Stimulated activated CD8-positive, alpha-beta memory T cell treated with anti-CD3 and anti-CD28 coated beads, Interleukin-12 subunit alpha, Interleukin-12 subunit beta, amount 100 ng/mL, for 24 hours (primary cell): ENCODE measurements around the gene SCAANT1.

Experiments used
- DNase-seq: peaks from one replicate; pipeline ENCODE4 v3.0.0-alpha.2; 2020; ENCODE audit errors: extremely low read depth

SCAANT1 gene

DNA sequence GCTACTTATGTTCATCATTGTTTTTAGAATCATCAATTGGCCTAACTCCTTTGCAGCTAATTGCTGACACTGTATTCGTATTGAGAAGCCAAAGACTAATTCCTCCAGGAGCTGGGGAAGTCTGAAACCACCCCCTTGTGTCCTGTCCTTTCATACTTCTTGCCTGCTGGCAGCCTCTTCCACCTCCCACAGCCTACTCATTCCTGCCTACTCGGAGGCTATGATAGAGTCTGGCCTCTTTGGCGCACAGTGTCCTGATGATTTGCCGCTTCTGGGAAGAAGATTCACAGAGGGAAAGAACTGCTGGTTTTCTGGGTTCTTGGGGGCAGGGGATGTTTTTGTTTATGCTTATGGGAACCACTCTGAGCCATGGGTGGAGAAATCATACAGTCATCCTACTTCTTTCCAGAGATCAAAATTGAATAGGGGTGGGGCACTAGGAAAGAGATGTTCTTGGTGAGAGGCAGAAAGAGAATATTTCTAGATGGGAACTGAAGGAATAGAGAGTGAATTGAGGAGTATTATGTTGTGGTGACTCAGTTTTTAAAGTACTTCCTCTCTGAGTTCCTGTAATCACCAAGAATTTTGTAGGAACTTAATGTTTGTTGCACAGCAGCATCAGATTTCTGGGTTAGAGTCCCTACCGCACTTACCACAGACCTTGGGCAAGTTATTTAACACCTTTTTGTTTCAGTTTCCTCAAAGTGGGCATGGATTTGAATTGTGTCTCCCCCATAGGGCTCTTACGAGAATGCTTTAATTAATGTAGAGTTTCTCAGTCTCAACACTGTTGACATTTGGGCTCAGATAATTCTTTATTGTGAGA is 22.1 kb upstream of the SCAANT1 start:
- DNase-seq = no peak

DNA sequence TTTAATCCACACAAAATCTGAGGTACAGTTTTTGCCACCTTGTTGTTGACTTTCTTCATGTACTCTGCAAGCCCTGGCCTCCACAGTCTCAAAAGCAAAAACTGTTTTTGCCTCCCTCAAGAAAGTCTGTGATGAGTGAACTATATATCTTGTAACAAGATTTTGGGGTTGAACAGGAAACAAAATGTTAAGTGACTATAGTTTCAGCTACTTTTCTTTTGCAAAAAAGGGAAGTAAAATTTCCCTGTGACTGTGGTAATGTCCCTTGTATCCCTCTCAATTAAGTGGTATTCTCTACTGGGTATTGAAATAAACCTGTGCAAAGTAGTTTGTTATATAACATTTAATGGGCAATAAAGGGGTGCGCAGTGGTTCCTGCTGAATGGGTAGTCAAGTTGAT is 21.3 kb upstream of the SCAANT1 start:
- DNase-seq = no peak

DNA sequence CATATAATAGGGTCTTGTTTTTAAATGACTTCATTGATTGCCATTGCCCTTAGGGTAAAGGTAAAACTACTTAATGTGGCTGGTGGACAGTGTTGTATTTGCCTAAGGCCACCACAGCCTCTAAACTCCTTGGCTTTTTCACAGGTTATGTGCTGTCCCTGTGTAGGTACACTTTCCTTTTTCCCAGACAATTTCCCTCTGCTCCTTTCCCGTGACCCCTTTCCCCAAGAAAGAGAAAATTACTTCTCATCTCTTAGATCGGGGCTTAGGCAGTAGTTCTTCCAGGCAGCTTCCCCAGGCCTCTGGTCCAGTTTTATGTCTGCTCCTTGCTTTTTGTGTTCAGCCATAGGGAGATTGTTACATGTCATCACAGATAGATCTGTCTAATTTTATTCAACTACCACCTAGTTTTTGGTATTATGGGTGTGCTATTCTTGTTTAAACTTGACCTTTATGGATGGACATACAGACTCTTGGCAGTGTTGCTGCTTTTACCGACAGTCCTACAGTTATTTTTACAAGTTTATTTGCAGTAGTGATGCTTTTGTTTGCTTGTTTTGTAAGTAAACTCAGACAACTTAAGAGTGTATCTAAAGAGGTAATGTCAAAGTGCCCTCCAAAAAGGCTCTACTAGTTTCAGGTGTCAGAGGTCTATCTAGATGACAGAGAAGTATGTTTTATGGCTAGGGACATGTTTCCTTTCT is 20.5 kb upstream of the SCAANT1 start:
- no peak for DNase-seq

DNA sequence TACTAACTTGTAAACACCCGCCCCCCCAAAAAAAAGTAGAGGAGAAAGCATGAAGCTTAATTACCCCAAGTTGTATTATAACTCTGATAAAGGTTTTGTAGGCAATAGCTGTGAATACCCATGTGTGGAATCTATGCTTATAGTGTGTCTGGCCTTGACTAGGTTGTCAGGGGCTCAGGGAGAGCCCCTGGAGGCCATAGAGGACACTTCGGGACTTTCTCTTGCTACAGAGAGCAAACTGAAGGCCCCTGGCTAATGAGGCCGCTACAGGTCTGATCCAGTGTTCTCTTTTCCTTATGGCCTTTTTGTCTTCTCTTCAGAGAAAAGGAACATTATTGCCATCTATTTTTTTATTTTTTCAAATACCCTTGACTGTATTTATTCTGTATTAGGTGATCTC is 19.1 kb upstream of the SCAANT1 start:
- DNase-seq = no peak

DNA sequence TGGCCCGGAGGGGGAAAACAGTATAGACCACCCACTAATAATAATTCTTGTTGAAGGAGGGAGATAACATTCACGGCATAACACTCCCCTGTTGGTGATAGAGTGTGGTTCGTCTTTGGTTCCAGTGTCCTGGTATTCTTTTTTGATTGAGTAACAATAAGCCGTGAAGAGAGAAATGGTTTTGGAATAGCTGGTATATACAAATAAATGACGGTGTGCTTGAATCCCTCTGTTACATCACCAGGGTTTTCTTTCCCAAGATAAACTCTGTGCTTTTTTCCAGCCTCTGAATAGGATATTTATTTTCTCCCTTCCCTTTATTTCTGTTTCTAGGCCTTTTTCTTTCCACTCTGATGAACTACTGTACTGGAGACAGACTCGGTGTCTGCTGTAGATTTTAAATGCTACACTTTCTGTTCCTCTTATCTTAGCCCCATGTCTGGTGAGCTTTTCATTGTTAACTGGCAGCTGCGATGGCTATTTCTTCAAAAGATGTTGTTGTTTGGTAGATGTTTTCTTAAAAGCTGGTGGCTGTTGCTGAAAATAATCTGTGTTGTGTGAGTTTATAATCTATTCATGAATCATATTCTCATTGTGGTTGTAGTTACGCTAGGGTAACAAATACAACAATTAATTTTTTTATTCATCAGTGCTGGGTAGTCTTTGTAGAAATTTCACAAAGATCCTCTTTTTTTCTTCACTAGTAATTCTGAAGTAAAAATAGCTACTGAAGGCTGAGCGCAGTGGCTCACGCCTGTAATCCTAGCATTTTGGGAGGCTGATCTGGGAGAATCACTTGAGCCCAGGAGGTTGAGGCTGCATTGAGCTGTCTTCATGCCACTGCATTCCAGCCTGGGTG is 15.5 kb upstream of the SCAANT1 start:
- DNase-seq = no peak

DNA sequence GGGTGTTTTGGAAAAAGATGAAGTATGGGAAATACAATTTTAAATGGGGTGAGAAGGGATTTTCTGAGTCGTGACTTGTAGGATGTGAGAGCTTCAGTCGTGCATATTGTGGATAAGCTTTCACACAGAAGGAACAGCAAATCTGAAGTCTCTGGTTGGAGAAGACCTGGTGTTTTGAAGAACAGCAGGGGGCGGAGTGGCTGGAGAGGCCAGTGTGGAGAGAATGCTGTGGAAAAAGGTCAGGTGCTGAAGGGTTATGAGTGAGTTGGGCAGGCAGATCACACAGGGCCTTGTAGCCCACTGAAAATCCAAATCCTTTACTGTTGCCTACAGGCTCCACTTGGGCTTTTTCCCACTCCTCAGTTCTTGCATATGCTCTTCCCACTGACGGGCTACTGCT is 14.1 kb upstream of the SCAANT1 start:
- DNase-seq = no peak

DNA sequence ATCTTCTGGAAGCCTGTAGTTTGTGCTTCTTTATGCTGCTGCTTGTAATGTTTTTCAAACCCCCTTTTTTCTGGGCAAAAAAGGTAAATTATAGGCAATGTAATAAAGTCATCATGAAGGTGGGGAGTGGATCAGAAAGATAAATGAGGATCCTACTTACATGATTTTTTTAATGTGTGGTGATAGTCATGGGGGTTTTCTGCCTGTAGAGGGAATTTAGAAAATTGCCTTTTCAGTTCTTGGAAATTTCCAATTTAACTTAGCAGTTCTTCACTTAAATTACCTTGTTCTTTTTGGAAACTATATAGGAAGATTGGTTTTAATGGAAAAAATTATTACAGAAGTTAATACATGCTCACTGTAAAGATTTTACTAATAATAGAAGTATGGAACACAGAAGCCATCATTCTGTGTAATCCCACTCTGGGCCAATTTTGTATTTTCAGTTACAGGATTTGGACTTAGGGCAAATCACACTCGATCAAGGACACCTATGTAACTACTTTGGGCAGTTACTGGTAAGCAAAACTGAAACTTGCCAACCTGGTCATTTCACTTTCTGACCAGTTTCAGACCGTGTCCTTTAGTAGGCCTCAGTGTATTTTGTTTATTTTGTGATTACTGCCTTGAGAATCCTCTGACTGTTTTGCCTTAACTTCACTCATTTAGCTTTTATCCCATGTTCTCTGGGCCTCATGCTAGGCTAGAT is 10.5 kb upstream of the SCAANT1 start:
- DNase-seq = no peak

DNA sequence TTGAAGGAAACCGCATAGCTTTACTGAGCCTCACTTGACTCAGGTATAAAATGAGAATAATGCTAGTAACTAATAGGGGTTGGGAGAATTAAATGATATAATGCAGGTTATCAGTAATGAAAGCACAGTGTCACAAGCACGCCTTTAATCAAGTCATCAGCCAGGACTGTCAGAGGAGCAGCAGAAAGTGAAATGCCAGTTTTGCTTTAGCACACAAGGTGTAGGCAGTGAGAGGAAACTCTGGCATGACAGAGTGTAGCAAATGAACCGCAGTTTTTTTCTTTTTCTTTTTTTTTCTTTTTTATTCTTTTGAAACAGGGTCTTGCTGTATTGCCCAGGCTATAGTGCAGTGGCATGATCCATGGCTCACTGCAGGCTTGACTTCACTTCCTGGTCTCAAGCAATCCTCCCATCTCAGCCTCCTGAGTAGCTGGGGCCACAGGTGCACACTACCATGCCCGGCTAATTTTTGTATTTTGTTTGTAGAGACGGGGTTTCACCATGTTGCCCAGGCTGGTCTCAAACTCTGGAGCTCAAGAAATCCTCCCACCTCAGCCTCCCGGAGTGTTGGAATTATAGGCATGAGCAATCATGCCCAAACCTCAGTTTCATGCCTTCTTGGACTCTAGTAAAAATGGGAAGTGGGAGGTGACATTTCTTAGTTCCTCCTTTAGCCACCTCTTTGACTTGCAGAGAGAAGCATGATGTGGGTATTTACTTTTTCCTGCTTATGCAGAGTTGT is 9.7 kb upstream of the SCAANT1 start:
- DNase-seq = no peak

DNA sequence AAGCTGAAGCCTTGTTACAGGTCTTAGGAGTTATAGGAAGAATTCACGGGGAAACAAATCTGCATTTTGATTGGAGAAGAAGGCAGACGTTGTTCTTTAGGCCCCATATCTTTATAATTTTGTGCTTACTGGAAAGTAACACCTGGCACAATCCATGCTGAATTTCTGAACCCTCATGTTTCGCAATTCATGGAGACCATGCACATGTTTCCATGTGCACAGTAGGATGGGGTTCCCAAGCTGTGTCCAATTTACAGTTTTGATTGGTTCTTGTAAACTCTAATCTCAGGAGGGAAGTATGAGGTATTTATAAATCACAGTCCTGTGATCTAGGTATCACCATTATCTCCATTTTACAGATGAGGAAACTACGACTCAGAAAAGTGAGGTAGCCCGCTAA is 7.8 kb upstream of the SCAANT1 start:
- DNase-seq = no peak

DNA sequence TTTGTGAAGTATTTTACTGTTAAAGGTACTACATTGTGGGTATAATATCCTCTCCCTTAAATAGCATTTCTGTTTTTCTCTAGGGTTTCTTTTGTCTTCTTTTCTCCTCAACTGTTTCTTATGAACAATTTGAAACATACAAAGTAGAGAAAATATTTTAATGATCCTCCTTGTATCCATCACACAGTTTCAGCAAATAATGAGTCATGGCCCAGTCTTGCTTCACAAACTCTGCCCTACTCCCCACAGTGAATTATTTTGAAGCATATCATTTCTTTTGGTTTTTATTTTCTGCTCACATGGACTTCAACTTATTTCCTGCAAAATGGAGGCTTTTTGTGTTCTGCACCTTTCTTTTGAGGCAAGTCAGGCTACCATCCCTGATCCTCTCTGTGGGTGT is 6.1 kb upstream of the SCAANT1 start:
- DNase-seq = no peak

DNA sequence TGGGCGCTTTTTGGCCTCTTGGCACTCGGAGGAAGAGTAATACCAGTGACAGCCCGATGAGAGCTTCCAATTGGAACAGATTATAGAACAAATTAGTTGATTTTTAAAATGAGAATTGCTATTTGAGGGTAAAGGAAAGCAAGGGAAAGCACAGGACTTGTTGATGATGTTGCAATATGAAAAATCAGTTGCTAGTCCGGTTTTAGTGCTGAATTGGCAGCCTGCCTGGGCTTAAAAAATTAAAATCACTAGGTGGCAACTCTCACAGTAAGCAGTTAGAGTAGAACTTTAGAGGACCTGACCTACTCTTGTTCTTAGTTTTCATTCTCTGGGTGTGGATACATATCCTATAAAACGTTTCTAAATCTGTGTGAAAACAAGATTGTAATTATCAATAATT is 2.1 kb upstream of the SCAANT1 start:
- no peak for DNase-seq

DNA sequence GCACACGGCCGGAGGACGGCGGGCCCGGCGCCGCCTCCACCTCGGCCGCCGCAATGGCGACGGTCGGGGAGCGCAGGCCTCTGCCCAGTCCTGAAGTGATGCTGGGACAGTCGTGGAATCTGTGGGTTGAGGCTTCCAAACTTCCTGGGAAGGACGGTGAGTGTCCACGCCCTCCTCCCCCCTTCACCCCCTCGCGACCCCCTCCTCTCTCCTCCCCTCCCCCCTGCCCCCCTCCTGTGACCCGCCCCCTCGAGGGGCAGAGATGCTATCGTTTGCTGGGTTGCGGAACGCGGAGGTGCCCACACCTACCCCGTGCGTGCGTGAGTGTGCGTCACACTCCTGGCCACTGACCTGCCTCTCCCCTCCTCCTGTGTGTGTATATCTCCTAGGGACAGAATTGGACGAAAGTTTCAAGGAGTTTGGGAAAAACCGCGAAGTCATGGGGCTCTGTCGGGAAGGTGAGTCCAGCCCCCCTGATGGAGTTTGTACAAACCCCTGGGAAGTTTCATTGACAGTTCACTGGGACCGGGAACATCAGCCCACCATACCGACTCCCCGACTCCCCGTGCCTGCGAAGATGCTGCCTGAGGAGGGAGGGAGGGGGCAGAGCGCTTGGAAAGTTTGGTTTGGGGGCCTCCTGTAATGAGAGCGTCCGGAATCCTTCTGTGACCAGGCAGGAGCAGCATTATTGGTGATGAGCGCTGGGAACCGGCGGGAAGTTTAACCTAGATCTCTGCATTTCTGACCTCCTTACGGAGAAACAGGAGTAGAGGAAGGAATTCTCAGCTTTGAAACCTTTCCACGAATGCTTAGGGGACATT is 795 bp upstream of the SCAANT1 start:
- DNase-seq = peak; percentile 9

DNA sequence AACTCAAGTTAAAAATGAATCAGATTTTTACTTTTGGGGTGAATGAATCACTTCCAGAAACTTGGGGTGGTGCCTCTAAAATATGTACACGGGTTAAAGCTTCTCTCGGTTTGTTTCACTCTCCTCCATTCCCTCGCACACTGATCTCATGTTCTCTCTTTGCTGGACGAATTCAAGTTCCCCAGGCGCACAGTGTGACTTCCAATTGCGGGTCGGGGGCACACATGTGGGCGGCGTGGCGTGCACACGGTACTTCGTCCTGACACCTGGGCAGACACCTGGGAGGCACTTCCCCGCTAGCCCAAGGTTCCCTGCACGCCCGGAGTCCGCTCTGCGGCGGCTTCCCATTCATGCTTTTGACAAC is 692 bp downstream of the SCAANT1 start:
- no peak for DNase-seq

DNA sequence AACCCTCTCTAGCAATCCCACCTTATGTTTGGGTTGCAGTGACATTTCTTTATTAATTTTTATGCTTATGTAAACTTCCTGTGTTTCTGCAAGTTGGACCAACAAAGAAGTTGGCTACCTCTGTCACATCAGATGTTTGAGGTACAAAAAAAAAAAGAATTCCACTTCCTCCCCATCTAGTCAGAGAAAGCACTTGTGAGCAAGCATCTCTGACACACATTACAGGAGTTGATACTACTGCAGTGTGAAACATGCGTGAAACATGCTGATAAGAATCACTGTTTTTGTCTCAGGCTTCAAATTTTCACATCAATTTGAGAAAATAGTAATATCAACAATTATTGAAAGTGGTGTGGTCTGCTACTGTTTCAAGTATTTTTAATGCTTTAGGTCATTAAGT is 1.3 kb downstream of the SCAANT1 start:
- DNase-seq = no peak

DNA sequence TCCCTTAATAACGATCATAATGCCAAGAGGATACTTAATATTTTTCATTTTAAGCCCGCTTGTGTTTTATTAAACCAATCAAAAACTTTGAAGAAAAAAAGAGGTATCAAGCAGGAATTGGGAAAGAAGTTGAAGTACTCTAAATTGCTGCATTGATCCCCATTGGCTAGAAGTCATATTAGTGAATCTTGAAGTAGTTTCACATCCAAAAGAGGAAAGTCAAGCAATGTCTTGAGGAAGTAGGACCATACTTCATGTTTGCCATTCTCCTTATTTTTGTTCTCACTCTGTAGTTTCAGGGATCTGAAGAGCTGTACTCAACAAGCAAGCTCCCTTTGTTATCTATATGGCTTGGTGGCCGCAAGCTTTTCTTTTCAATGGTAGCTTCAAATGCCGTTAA is 2.2 kb downstream of the SCAANT1 start:
- no peak for DNase-seq

DNA sequence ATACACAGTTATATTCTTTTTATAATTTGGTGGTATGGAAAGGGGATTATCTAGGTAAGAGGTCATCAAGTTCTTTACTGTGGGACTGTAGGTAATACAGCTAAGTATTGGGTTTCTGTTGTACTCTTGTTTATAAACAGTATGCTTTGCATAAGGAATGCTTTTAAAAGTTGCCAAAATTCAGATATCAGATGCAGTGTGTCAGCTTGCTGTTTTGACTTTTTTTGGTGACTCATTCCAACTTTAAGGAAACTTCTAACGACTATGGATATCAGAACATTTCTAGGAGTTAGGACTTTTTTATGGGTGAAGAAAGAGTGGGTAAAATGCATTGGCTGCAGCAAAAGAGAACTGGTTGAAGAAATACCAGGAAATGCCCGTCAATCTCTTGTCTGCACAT is 2.8 kb downstream of the SCAANT1 start:
- no peak for DNase-seq

DNA sequence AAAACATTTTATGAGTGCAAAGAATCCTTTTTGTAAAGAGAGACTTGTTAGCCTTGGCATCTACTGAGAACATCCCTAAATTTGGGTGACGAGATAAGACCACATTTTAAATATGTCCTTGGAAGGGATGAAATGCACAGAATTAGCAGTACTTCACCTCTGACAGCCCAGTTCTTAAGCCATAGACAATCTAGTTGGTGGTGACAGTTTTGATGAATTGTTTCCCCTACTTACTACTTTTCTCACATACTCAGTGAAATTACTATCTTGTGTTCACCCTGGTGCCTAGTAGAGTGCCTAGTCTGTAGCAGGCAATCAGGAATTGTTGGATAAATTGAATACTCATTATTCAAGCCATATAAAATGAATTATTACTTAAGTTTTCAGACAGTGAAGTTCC is 3.4 kb downstream of the SCAANT1 start:
- no peak for DNase-seq

DNA sequence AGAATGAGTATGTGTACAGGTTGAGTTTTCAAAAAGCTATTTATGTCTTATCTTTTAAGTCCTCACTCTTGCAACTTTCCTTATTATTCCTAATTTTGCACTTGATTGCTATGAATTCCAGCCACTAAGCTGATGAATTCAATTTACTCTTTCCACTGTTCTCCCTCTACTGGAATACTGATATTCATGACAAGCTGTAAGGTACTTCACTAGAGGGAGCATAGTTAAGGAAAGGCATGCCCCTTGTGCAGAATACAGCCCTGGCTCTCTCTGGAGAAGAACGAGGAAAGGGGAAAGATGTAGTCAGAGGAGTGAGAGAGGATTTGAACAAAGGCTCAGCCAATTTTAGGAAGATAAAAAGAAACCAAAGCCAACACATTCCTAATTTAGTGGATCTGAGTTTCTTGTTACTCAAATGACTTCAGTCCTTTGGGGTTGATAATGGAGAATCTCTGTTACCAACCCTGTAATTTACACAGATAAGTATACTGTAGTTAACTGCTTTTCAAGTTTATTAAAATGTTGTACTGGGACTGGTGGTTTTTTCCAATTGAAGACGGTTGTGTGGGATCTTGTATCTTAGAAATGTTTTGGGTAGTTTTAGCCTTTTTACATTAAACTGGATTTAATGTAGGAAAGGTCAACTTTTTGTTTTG is 4.0 kb downstream of the SCAANT1 start:
- no peak for DNase-seq

DNA sequence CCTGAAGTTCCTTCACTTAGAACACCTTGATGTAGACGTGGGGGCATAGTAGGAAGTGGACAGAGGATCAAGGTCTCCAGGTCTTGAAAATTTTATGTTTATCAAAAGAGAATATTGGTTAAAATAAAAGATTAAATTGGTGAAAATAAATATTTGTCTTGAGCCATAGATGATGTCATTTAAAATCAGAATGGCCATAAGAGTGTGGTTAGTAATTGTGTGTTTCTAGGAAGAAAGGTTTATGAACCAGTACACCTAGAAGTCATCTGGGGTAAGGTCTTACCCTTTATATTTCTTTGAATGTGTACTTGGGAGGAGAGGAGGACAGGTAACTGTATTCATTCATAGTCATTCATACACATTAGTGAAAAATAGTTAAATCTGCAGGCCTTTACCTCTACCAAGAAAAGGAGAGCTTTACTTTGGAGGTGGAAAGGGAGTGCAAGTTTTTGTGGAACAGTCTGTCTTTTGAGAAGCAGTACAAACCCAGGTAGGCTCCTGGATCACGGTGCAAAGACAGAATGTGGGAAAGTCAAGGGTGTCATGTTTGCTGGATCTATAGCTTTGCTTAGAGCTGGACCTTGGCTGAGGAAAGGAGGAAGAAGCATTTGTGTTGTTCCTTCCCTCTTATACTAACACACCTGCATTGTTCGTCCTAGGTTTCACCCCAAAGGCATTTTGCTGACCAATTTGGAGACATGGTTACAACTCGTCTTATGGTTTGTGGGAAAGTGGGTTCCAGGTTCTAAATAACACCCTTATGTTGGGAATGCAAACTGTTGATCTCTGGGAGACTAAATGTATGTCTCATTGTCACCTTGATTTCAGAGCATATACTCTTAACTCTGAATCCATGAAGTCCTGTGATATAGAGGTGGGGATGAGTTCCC is 6.2 kb downstream of the SCAANT1 start:
- no peak for DNase-seq
